Fibroblast of the aortic adventitia (primary cell): ENCODE measurements around the gene TMCC1. TPM values are rescaled to one million over a fixed set of nuclear protein-coding genes. Genes with fewer than 3 reads are reported as not detected.

Experiments used
- DNase-seq: peaks from one replicate; pipeline ENCODE4 v3.0.0-alpha.2; 2010; ENCODE audit warnings: low read depth
- H3K4me3 ChIP-seq: 2 replicates; pipeline ENCODE4 v1.5.1; 2011; ENCODE audit warnings: low read depth, mild to moderate bottlenecking, control low read depth, low read length, moderate library complexity
- CTCF ChIP-seq: IDR thresholded peaks from 2 replicates; pipeline ENCODE4 v1.5.1; 2011; ENCODE audit warnings: mild to moderate bottlenecking, low read length, control low read depth, inconsistent platforms; ENCODE audit not compliant: insufficient read depth
- total RNA-seq: library from RNA; depleted of rRNA; stranded (reverse); fragments of >200 nt; gene quantifications from 2 replicates; pipeline ENCODE4 v1.2.3, GENCODE V29; 2012; ENCODE audit warnings: low replicate concordance

TMCC1 gene
- total RNA-seq, 1 donor = 16.9 TPM

- no peak overlapping the region for H3K4me3 ChIP-seq
- TF ChIP-seq CTCF = no peak
- no peak for DNase-seq
These were observed 153.9 kb downstream of the TMCC1 start for GRCh38 chr3:129739634-129740033.

- no peak for DNase-seq
- no peak for TF ChIP-seq CTCF
- H3K4me3 ChIP-seq = no peak overlapping the region
These were observed 155.3 kb downstream of the TMCC1 start for GRCh38 chr3:129738172-129738571.

GRCh38 chr3:129736070-129736469 lies 157.4 kb downstream of the TMCC1 start:
- TF ChIP-seq CTCF = no peak
- H3K4me3 ChIP-seq = no peak overlapping the region
- DNase-seq = no peak

DNA sequence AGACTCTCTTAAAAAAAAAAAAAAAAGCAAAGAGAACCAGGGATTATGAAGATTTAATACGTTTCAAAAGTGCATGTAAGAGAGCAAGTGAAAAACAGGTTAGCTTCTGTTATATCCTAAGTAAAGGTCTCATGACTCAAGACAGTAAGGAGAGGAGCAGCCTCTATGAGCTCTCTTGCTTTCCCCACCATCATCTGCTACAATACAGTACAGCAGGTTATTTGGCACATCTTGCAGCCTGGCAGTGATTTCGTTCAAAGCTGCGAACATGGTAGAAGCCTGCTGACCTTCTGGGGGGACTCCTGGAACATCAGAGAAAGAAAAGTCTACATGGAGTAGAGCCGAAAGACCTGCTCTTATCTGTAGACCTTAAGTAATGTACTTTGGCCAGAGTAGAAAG lies 157.9 kb downstream of the TMCC1 start:
- no peak overlapping the region for H3K4me3 ChIP-seq
- DNase-seq = no peak
- TF ChIP-seq CTCF = no peak

- H3K4me3 ChIP-seq = no peak overlapping the region
- DNase-seq = no peak
- TF ChIP-seq CTCF = no peak
These were observed 159.1 kb downstream of the TMCC1 start for GRCh38 chr3:129734449-129734848.

DNA sequence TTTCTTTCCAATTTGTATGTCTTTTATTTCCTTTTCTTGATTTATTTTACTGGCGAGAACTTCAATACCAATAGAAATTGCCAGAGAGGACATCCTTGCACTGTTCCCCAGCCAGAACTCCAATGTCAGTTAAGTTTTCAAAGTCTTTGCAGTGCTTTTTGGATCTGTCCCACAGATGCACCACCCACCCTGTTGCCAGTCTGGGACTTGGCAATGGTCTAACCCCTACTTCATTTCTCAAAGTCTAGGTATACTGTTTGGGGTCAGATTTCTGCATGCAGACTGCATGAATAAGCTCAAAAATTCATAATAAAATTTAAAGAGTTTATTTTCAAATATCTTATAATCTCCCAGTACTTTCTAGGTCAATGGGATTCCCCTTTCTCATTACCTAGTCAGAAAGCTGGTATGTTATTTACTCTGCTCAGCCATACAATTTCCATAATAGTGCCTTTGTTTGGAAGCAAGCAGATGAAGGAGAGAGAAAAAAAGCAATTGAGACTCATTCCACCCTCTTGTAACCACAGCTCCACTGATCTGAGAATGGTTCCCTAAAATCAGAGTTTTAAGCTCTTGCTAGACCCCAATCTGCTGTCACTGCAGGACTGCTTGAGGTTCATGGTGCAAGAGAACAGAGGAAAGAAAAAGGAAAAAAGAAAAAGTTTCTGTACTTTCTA lies 161.2 kb downstream of the TMCC1 start:
- TF ChIP-seq CTCF = no peak
- no peak for DNase-seq
- no peak overlapping the region for H3K4me3 ChIP-seq

GRCh38 chr3:129727707-129728106 lies 165.8 kb downstream of the TMCC1 start:
- DNase-seq = peak; percentile 20
- no peak for TF ChIP-seq CTCF
- no peak overlapping the region for H3K4me3 ChIP-seq
